ENCODE measurements around the gene CABCOCO1.
A peak's percentile ranks its signal among the peaks of the same experiment; 100 is the strongest.
"Not testable (repeated sequence)": the region's sequence is repeated elsewhere in the genome, so short reads cannot be mapped to it uniquely, and the experiment has no call there.

Gene CABCOCO1

DNA sequence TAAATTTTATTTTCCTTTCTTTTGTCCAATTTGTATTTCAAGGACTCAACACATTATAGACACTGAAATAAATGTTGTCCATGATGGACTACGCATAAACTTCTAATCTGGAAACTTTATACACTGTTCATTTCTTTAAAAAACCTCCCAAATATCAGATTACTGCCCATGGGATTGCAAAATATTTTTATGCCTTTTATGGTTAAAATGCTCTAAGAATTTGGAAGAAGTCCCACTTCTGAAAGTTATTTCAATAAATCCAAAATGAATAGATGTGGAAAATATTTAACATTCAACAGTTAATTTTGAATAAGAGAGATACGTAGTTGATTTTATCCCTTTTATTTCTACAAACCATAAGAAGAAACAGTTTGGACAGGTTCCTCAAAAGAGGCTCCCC, 46.1 kb downstream of the CABCOCO1 start:
- no peaks in the 10 kb centered on the region for H3K27me3 ChIP-seq (ENCODE audit: control insufficient read depth, insufficient read depth, low read length)
- H3K9me3 ChIP-seq (ENCODE audit: control insufficient read depth, insufficient read depth, low read length) = no peaks in the 10 kb centered on the region
- no peak overlapping the region for H3K27ac ChIP-seq (ENCODE audit: low read length)
- no CpG with 5 or more reads among the region's 2 CpGs for WGBS (ENCODE audit: insufficient coverage, insufficient read length)
- no peaks in the 10 kb centered on the region for H3K36me3 ChIP-seq (ENCODE audit: control insufficient read depth, insufficient read depth, low read length)
- H3K4me1 ChIP-seq (ENCODE audit: control insufficient read depth, insufficient read depth, low read length) = no peaks in the 10 kb centered on the region
- no peak for DNase-seq (ENCODE audit: low read depth, low spot score)
- no peak overlapping the region for H3K4me3 ChIP-seq (ENCODE audit: low read length)

DNA sequence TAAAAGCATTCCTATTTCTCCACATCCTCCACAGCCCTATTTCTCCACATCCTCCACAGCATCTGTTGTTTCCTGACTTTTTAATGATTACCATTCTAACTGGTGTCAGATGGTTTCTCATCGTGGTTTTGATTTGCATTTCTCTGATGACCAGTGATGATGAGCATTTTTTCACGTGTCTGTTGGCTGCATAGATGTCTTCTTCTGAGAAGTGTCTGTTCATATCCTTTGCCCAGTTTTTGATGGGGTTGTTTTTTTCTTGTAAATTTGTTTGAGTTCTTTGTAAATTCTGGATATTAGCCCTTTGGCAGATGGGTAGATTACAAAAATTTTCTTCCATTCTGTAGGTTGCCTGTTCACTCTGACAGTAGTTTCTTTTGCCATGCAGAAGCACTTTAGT, 49.4 kb downstream of the CABCOCO1 start:
- no CpG with 5 or more reads among the region's 2 CpGs for WGBS (ENCODE audit: insufficient coverage, insufficient read length)
- H3K27me3 ChIP-seq (ENCODE audit: control insufficient read depth, insufficient read depth, low read length); H3K4me3 ChIP-seq (ENCODE audit: low read length); H3K36me3 ChIP-seq (ENCODE audit: control insufficient read depth, insufficient read depth, low read length); H3K4me1 ChIP-seq (ENCODE audit: control insufficient read depth, insufficient read depth, low read length); H3K27ac ChIP-seq (ENCODE audit: low read length); H3K9me3 ChIP-seq (ENCODE audit: control insufficient read depth, insufficient read depth, low read length); DNase-seq (ENCODE audit: low read depth, low spot score): not testable (repeated sequence)

DNA sequence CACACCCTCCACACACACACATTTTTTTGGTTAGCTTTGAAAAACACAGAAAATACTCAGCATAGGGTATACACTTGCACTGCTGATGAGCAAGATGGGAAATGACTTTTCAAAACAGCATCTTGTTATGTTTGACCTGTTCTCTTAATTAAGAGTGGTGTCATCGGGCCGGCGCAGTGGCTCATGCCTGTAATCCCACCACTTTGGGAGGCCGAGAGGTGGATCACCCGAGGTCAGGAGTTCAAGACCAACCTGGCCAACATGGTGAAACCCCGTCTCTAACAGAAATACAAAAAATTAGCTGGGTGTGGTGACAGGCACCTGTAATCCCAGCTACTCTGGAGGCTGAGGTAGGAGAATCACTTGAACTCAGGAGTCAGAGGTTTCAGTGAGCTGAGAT, 56.7 kb downstream of the CABCOCO1 start:
- not testable (repeated sequence) for H3K4me1 ChIP-seq (ENCODE audit: control insufficient read depth, insufficient read depth, low read length); H3K4me3 ChIP-seq (ENCODE audit: low read length); H3K27ac ChIP-seq (ENCODE audit: low read length); H3K36me3 ChIP-seq (ENCODE audit: control insufficient read depth, insufficient read depth, low read length); DNase-seq (ENCODE audit: low read depth, low spot score); H3K27me3 ChIP-seq (ENCODE audit: control insufficient read depth, insufficient read depth, low read length); H3K9me3 ChIP-seq (ENCODE audit: control insufficient read depth, insufficient read depth, low read length)
- WGBS (ENCODE audit: insufficient coverage, insufficient read length) = no CpG with 5 or more reads among the region's 6 CpGs

DNA sequence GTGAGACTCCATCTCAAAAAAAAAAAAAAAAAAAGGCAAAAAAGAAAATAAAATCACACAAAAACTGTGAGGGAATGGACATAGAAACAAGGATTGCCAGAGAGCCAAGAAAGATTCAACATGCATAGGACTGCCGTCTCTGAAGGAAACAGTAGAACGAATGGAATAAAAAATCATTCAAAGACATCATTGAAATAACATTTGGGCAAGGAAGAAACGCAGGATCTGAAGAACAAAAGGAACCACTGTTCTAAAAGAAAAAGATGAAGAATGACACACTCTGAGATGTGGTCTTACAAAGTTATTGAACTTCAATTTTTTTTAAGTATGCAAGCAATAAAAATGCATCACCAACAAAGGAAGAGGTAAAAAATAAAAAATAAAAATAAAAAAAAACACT, 57.2 kb downstream of the CABCOCO1 start:
- DNase-seq (ENCODE audit: low read depth, low spot score) = no peak
- H3K4me3 ChIP-seq (ENCODE audit: low read length) = no peak overlapping the region
- no CpG with 5 or more reads among the region's 3 CpGs for WGBS (ENCODE audit: insufficient coverage, insufficient read length)
- H3K27me3 ChIP-seq (ENCODE audit: control insufficient read depth, insufficient read depth, low read length) = no peaks in the 10 kb centered on the region
- H3K27ac ChIP-seq (ENCODE audit: low read length) = no peak overlapping the region
- no peaks in the 10 kb centered on the region for H3K36me3 ChIP-seq (ENCODE audit: control insufficient read depth, insufficient read depth, low read length)
- H3K4me1 ChIP-seq (ENCODE audit: control insufficient read depth, insufficient read depth, low read length) = no peaks in the 10 kb centered on the region
- H3K9me3 ChIP-seq (ENCODE audit: control insufficient read depth, insufficient read depth, low read length) = no peaks in the 10 kb centered on the region

DNA sequence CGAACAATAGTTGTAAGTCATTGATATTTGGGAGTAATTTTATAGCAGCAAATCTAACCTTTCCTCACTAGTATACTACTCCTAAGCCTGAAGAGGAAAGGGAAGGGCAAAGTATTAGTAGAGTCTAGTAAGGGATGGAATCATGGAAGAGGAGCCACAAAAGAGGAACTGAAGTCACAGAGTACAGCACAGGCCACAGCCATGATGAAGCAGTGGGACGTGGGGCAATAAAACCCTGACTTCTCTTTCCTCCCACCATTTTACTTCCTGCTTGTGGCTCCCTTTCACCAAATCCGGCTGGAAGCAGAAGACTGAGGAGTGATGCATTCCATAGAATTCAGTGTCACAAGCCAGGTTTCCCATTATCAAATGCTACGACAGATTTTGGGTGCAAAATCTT, 58.7 kb downstream of the CABCOCO1 start:
- Histone ChIP-seq H3K9me3 (ENCODE audit: control insufficient read depth, insufficient read depth, low read length) (no peaks in the 10 kb centered on the region), H3K4me1 (ENCODE audit: control insufficient read depth, insufficient read depth, low read length) (no peaks in the 10 kb centered on the region), H3K27me3 (ENCODE audit: control insufficient read depth, insufficient read depth, low read length) (no peaks in the 10 kb centered on the region), H3K27ac (ENCODE audit: low read length) (no peak overlapping the region), H3K4me3 (ENCODE audit: low read length) (no peak overlapping the region), H3K36me3 (ENCODE audit: control insufficient read depth, insufficient read depth, low read length) (no peaks in the 10 kb centered on the region)
- no peak for DNase-seq (ENCODE audit: low read depth, low spot score)
- no CpG with 5 or more reads among the region's 4 CpGs for WGBS (ENCODE audit: insufficient coverage, insufficient read length)

DNA sequence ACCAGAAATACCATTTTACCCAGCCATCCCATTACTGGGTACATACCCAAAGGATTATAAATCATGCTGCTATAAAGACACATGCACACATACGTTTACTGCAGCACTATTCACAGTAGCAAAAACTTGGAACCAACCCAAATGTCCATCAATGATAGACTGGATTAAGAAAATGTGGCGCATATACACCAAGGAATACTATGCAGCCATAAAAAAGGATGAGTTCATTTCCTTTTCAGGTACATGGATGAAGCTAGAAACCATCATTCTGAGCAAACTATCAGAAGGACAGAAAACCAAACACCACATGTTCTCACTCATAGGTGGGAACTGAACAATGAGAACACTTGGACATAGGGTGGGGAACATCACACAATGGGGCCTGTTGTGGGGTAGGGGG, 62.5 kb downstream of the CABCOCO1 start:
- not testable (repeated sequence) for H3K36me3 ChIP-seq (ENCODE audit: control insufficient read depth, insufficient read depth, low read length); H3K4me1 ChIP-seq (ENCODE audit: control insufficient read depth, insufficient read depth, low read length); H3K27me3 ChIP-seq (ENCODE audit: control insufficient read depth, insufficient read depth, low read length); H3K4me3 ChIP-seq (ENCODE audit: low read length); DNase-seq (ENCODE audit: low read depth, low spot score); H3K27ac ChIP-seq (ENCODE audit: low read length); H3K9me3 ChIP-seq (ENCODE audit: control insufficient read depth, insufficient read depth, low read length)
- WGBS (ENCODE audit: insufficient coverage, insufficient read length) = no CpG with 5 or more reads among the region's 2 CpGs

DNA sequence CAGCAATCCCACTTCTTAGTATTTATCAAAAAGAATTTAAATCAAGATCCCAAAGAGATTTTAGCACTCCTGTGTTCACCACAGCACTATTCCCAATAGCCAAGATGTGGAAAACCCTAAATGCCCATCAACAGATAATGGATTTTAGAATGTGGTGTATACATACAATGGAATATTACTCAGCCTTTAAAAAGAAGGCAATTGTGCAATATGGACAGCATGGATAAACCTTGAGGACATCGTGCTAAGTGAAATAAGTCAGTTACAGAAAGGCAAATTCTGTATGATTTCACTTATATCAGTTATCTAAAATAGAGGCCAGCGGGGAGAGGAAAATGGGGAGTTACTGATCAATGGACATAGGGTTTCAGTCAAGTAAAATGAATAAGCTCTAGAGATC, 66.9 kb downstream of the CABCOCO1 start:
- no peaks in the 10 kb centered on the region for H3K9me3 ChIP-seq (ENCODE audit: control insufficient read depth, insufficient read depth, low read length)

DNA sequence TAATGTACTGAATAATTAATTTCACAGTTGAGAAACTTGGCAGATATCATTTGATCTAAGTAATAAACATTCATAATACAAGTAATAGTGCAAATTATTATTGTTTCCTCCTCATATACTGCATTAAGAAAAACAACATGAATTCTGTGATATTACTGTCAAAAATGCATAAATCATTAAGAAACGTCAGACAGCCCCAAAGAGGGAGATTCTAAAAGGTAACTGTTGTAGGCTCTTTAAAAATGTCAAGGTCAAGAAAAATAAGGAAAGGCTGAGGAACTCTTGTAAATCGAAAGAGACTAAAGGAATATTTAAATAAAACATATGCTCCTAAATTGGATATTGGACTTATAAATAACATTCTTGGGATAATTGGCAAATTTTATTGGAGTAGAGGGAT, 67.9 kb downstream of the CABCOCO1 start:
- Histone ChIP-seq H3K9me3 (ENCODE audit: control insufficient read depth, insufficient read depth, low read length) (no peaks in the 10 kb centered on the region), H3K4me3 (ENCODE audit: low read length) (no peak overlapping the region), H3K36me3 (ENCODE audit: control insufficient read depth, insufficient read depth, low read length) (no peaks in the 10 kb centered on the region), H3K27ac (ENCODE audit: low read length) (no peak overlapping the region), H3K4me1 (ENCODE audit: control insufficient read depth, insufficient read depth, low read length) (no peaks in the 10 kb centered on the region), H3K27me3 (ENCODE audit: control insufficient read depth, insufficient read depth, low read length) (no peaks in the 10 kb centered on the region)
- no peak for DNase-seq (ENCODE audit: low read depth, low spot score)
- no CpG with 5 or more reads among the region's 2 CpGs for WGBS (ENCODE audit: insufficient coverage, insufficient read length)

More for the DNA sequence above, 66.9 kb downstream of the CABCOCO1 start:
- H3K4me1 ChIP-seq (ENCODE audit: control insufficient read depth, insufficient read depth, low read length) = no peaks in the 10 kb centered on the region
- no peak overlapping the region for H3K4me3 ChIP-seq (ENCODE audit: low read length)
- H3K27ac ChIP-seq (ENCODE audit: low read length) = no peak overlapping the region
- no peaks in the 10 kb centered on the region for H3K36me3 ChIP-seq (ENCODE audit: control insufficient read depth, insufficient read depth, low read length)
- no peak for DNase-seq (ENCODE audit: low read depth, low spot score)
- no CpG with 5 or more reads among the region's 2 CpGs for WGBS (ENCODE audit: insufficient coverage, insufficient read length)
- no peaks in the 10 kb centered on the region for H3K27me3 ChIP-seq (ENCODE audit: control insufficient read depth, insufficient read depth, low read length)

DNA sequence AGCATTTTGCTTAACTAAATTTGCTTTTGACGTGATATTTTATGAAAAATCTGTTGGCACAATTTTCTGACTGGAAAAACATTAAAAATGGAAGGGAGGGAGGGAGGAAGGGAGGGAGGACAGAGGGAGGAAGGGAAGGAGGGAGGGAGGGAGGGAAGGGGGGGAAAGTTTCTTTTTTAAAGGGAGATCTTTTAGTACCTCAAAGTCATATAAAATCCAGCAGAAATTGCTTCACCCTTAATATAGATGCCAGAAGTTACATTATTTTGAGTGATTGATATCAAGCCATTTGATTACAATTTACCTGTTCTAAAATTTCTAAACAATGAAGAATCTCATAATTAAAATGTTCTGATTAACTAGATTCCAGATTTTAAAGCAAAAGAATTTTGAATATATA, 68.9 kb downstream of the CABCOCO1 start:
- no peak overlapping the region for H3K27ac ChIP-seq (ENCODE audit: low read length)
- WGBS (ENCODE audit: insufficient coverage, insufficient read length) = no CpG with 5 or more reads among the region's 1 CpG
- no peaks in the 10 kb centered on the region for H3K4me1 ChIP-seq (ENCODE audit: control insufficient read depth, insufficient read depth, low read length)
- H3K36me3 ChIP-seq (ENCODE audit: control insufficient read depth, insufficient read depth, low read length) = no peaks in the 10 kb centered on the region
- no peak overlapping the region for H3K4me3 ChIP-seq (ENCODE audit: low read length)
- H3K9me3 ChIP-seq (ENCODE audit: control insufficient read depth, insufficient read depth, low read length) = no peaks in the 10 kb centered on the region
- no peaks in the 10 kb centered on the region for H3K27me3 ChIP-seq (ENCODE audit: control insufficient read depth, insufficient read depth, low read length)
- DNase-seq (ENCODE audit: low read depth, low spot score) = no peak

DNA sequence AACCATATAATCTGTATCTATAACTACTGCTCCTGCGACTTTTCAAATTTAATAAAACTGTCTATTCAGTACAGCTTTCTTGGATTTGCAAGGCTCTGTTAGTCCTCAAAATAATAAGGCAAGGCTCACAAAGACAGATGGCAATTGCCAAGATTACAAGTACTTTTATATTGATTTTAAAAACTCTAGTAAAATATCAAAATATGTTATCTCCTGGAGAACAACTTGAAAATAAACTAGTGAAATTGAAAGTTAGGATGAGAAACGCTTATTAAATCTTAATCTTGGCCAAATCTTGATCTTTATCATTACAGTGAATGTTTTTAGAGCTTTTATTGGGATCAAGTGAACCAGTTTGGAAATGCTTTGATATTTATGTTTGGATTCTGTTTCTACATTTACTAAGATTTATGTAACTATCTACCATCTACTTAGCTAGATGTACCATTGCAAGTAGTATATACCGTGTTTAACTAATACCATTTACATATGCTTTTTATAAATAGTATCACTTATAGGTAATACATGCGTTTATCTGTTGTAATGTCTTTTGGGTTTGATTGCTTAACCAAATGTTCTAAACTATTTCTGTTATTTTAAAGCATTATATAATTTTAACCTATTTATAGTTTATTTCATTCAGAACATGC, 70.0 kb downstream of the CABCOCO1 start:
- WGBS (ENCODE audit: insufficient coverage, insufficient read length) = no CpG with 5 or more reads among the region's 4 CpGs
- no peaks in the 10 kb centered on the region for H3K4me1 ChIP-seq (ENCODE audit: control insufficient read depth, insufficient read depth, low read length)
- no peaks in the 10 kb centered on the region for H3K36me3 ChIP-seq (ENCODE audit: control insufficient read depth, insufficient read depth, low read length)
- H3K27ac ChIP-seq (ENCODE audit: low read length) = no peak overlapping the region
- H3K27me3 ChIP-seq (ENCODE audit: control insufficient read depth, insufficient read depth, low read length) = no peaks in the 10 kb centered on the region
- no peak for DNase-seq (ENCODE audit: low read depth, low spot score)
- no peaks in the 10 kb centered on the region for H3K9me3 ChIP-seq (ENCODE audit: control insufficient read depth, insufficient read depth, low read length)
- H3K4me3 ChIP-seq (ENCODE audit: low read length) = no peak overlapping the region

DNA sequence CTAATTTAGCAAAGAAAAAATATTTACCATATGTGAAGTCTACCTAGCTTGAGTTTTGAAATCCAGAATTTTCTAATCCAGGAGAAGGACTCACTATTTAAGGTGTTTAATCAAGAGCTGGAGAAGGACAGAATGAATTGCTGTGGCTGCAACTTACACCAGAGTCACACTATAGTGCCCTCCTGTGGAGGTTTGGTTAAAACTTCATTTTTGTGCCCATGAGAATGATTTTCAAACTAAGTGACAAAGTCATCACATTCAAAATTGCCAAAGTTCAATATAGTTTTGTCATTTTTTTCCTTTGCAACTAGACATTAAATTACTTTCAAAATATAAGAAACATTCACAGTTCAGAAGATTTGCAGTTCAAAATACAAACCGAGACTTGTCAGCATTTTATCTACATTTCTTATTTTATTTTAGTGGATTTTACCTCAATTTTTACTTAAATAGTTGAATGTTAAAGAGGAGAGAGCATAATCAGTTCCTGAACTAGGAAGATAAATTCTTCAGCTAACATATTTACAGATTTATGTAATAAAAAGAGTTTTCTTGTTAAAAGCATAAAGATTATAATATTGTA, 70.7 kb downstream of the CABCOCO1 start:
- Histone ChIP-seq H3K36me3 (ENCODE audit: control insufficient read depth, insufficient read depth, low read length) (no peaks in the 10 kb centered on the region), H3K9me3 (ENCODE audit: control insufficient read depth, insufficient read depth, low read length) (no peaks in the 10 kb centered on the region), H3K4me1 (ENCODE audit: control insufficient read depth, insufficient read depth, low read length) (no peaks in the 10 kb centered on the region), H3K27ac (ENCODE audit: low read length) (no peak overlapping the region), H3K4me3 (ENCODE audit: low read length) (no peak overlapping the region), H3K27me3 (ENCODE audit: control insufficient read depth, insufficient read depth, low read length) (no peaks in the 10 kb centered on the region)
- DNase-seq (ENCODE audit: low read depth, low spot score) = peak; percentile 35
- no CpG with 5 or more reads among the region's 1 CpG for WGBS (ENCODE audit: insufficient coverage, insufficient read length)

All from iPS DF 6.9 (cell line).